IPS DF 4.7 (cell line): ENCODE measurements around the gene POLR3B.

ENCODE experiments used
- DNase-seq: peaks from one replicate; pipeline ENCODE4 v3.0.0-alpha.2; 2013; ENCODE audit warnings: low spot score; ENCODE audit errors: extremely low read depth

POLR3B gene

DNA sequence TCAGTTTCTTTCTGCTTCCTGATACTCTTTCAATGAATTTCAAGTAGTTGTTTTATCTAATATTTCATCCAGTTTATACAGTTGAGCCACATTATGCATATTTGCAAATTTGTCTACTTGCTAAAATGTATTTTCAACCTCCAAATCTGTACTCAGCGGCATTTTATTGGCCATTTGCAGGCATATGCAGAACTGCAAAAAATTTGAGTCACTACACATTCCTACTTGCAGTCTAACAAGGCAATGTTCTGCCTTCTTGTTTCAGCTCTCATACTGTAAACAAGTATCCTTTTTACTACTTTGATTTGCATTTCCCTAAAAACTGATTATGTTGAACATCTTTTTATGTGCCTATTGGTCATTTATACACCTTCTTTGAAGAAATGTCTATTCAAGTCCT lies 55.0 kb downstream of the POLR3B start:
- DNase-seq, result no peak

DNA sequence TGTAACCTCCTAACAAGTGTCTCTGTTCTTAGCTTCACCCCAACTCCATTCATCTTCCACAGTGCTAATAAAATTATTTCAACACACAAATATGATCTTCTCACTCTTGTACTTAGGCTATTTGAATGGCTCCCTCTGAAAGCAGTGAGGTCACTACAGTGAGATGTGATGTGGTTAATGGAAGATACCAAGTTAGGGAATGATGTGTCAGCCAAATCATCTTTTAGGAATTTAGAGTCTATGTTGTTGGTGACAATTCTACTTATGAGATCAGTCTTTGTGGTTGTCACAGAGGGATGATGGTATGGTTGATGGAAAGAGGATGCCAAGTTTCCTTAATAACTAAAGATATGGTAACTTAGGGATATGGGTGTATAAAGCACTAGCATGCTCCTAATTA lies 57.6 kb downstream of the POLR3B start:
- no peak for DNase-seq

DNA sequence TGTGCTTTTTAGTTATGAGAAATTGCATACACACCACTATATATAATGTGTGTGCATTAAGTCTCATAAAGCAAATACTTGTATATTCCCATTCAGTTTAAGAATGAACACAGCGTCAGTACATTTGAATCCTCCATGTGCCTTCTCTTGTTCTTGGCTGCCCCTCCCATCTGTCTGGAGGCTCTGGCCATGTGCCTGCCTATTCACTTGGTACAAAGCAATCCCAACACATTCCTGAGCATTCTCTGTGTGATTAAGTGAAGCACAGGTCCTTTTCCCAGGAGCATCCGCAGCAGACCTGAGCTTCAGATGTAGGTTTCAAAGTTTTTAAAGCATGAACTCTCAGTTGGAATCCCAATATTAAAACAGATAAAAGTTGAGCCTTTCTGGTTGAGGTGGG lies 58.7 kb downstream of the POLR3B start:
- no peak for DNase-seq

DNA sequence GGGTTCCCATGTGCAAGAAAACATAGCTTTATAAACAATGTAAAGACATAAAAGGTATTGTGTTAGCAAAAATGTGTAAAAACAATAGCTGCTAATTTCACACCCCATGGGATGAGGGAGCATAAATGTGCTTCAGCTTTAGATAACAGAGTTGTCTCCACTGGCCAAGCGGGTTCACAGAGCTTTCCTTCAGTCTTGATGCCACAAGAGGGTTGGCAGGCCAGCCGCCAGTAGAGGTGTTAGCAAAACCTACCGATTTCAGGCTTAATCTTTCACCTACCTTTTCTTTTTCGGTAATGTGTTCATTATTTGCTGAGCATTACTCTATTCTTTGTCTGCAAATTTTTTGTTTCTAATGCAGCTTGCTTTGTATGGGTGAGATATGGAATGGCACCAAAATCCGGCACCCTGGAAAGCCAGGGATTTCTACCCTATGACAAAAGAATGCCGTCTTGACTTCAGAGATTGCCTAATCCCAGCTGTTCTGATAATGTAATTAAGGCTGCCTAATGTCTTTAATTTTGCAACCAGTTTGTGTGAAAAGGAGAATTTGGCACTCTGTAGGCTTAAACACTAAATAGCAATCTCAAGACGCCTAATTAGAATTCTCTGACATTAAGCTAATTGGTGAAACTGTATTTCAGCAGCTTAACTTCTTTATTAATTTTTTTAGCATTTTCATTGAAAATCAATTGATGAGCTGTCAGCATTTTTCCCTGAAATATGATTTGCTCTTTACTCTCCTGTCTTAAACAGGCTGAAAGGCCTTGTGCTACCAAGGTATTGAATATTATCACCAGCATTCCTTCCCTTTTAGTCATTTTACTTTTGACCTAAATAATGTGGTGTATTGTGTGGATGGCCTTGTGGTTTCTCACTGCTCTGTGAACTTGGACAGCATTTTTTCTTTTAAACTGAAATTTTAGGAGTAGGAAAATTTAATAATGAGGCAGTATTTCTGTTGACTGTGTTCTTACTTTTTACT lies 60.7 kb downstream of the POLR3B start:
- DNase-seq, result no peak

DNA sequence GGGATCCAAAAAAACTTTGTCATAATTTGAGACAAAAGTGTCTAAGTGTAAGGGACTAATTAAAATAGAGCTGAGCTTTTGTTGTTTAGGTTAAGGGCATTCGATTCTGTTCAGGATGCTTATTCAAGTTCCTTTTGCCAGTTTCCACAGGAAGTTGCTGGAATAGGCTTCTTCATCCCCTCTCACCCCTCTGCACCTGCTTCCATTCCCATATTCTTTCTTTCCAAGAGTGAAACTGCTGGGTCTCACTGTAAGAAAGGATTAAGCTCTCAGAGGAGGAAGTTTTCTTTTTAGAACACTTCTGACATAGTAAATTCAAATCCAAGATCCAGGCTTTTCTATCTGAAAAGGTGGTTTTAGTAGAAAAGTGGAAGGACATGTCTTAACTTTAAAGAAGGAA lies 61.4 kb downstream of the POLR3B start:
- DNase-seq, result no peak

DNA sequence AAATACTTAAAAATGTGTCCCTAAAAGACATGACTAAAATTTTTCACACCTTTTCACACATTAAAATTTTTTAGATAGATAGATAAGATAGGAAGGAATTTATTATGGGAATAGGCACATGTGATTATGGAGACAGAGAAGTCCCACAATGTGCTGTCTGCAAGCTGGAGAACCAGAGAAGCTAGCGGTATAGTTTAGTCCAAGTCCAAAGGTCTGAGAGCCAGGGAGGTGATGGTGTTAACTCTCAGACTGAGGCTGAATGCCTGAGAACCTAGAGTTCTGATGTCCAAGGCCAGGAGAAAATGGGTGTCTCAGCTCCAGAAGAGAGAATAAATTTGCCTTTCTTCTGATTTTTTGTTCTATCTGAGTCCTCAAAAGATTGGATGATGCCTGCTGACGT lies 65.7 kb downstream of the POLR3B start:
- DNase-seq, result no peak

DNA sequence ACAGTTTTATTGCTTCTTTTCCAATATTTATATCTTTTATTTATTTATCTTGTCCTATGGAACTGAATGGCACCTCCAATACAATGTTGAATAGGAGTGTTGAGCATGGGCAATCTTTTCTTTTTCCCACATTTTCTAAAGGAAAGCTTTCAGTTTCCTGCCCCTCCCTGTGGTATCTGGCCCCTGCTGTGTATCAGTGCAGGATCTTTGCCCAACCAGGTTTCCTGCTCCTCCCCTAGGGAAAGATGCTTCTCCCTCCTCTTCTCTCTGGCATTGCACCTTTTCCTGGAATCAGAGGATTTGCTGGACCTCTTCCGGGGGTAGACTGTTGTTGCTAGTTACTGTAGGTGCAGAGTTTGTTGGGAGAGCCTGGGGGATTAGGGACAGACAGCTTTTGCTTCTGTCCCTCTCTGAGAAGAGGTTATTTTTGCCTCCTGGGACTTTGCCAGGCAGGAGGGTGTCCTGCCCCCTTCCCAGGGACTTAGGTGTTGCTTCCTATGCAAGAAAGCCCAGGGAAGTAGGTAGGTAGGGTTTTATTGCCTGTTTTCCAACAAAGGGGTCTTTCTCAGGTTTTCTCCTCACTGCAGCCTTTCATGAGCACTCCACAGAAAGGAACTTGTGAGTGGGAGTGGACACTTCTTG lies 67.6 kb downstream of the POLR3B start:
- peak; percentile 9 for DNase-seq

DNA sequence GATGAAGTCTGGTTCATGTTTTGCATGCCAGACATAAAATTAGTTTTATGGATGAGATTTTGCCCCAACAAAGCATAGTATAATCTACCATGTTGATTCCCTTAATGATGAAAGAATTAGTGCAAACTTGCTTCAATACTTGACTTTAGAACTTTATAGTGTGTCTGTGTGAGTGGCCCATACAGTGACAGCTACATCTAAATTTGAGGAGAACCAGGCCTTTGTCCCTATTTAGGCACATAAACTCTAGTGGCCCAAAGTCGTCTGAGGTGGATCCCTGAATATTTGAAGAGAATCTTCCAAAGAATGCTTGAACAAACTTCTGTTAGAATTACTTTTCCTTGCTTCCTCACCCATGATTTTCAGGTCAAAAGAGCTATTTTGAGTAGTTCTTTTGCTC lies 70.4 kb downstream of the POLR3B start:
- no peak for DNase-seq

DNA sequence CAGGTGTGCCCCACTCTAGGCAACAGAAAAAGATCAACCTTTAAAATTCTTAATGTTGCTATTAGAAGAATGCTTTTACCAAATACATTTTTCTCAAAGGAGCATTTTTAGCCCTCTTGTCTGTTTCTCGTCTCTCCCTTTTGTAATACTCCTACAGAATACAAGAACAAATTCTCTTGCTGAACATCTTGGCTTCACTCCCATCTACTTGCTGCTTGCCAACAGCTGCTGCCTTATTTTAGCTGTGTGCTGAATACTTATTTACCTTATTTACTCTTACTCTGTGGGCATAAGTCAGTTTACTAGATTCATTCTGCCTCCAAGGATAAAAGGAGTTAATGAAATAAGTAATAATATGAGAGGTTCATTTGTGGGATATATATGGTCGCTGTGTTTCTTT lies 70.8 kb downstream of the POLR3B start:
- DNase-seq, result no peak

DNA sequence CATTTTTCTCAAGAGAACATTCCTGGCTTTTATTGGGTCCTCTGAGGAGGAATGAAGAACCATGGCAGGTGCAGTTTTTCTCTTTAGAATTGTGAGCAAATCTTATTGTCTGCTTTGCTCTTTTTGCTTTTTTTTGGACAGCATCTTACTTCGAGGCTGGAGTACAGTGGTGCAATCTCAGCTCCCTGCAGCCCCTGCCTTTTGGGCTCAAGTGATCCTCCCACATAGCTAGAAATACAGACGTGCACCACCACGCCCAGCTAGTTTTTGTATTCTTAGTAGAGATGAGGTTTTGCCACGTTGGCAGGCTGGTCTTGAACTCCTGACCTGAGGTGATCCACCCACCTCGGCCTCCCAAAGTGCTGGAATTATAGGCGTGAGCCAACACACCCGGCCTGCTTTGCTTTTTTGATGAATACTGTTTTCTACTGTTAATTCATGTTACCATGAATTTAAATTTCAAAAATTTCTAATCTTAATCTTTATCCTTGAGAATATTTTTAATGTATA lies 71.5 kb downstream of the POLR3B start:
- no peak for DNase-seq

DNA sequence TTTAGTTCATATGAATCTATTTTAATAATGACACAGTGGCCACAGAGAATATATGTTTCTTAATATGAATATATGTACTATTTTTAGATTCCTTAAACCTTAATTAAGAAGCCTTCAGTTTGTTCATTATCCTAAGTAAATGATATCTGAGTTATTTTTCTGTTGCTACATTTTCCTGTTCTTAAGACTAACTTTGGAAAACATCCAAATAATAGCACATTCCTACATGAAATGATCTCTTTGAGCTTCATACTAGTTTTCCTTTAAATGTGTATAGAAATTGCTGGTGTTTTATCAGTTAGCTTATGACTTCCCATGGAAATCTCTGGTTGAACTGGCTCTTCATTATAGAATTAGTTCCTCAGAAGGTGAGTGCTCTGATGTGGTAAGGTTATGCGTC lies 72.1 kb downstream of the POLR3B start:
- DNase-seq, result no peak

DNA sequence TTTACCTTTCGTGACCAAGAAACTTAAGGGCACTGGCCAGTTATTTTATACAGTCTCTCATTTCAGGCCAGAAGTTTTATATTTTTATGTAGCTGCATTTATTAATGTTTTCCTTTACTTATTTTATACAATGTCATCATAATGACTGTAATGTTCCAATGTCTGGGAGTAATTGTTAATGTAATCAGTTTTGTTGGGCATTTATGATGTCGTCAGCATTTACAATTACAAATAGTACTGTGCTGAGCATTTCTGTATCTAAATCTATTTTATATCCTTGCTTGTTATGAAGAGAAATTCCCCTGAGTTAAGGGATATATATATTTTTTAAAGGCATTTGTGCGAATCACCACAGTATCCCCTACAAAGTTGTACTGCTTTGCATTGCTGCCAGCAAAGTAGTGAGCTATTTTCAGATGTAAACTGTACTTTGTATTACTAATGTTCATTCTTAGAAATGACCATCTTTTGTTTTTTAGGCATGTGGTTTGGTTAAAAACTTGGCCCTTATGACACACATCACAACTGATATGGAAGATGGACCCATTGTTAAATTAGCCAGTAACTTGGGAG lies 74.4 kb downstream of the POLR3B start:
- no peak for DNase-seq

DNA sequence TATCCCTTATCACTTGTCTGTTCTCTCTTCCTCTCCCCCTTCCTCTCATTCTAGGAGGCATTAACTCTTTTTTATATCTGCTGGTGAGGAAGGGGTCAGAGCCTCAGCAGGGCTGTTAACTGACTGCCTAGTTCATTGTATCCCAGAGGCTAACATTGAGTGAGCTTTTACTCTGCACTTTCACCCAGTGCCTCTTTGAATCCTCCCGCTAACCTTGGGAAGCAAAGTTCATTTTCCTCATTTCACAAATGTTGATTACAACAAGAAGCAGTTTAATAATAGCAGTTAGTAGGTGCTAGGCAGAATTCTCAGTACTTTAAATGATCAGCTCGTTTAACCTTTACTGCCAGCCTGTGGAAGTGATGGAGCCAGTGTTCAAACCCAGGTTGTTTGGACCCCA lies 75.5 kb downstream of the POLR3B start:
- DNase-seq, result no peak

DNA sequence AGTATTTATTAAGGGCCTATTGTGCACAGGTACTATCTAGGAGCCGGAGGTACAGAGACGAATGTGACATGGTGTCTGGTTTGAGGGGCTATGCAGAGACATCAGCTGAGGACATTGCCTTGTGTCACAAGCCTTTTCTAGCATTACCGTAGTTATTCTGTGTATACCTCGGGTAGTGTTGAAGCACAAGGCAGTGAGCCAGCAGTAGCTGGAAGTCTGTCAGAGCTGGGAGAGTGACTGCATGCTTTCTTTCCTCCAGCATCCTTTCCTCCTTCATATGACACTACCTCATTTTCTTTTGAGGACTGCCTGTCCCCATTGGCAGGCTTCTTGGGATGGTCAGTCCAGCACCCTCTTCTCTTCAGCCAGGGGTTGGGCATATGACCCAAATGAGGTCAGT lies 77.0 kb downstream of the POLR3B start:
- DNase-seq, result no peak

DNA sequence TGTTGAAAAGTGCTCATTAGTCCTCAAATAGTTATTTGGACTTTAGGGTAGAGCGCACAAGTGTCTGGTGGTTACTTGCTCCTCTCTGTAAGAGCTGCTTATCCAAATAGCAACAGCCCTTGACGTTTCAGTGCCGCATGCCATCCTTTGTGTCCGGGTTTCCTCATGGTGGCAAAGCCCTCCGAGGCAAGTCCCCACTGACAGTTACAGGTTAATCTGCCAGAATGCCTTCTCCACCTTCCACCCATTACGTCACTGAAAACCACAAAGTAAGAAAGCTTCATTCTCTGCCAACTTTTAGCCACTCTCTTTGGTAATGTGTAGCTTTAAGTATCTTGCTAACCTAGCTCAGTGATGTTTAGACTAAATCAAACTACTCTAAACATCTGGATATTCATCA lies 78.6 kb downstream of the POLR3B start:
- DNase-seq, result no peak

DNA sequence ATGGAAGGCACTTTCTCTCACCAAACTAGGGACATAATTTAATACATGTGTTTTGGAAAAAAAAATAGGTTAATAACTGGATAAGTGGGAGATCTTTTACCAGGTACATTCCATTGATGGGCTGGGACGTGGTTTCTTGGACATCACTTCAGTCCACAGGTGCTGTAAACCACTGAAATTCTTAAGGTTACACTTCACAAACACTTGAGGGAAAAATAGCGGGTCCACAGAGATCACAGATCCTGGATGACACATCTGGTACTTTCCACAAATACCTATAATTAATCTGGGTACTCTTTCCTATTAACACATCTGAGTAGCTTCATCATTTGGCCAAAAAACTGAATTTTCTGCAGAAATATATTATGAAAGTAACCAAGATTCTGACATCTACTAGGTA lies 85.0 kb downstream of the POLR3B start:
- no peak for DNase-seq

DNA sequence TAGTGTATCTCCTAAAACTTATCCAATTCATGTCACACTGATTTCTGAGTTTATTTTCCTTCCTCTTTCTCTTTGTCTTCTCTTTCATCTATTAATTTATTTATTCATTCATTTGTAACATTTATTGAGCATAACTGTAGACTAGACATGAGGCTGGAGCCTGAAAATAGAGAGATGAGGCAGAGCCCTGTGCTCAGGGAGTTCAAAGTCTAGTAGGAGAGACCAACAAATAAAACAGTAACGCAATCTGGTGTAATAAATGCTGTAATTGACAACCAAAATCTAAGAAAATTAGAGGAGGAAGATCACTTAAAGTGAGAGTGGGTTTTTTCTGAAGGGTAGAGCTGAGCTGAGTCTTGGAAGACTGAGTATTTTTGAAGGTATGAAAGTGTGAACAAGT lies 87.5 kb downstream of the POLR3B start:
- no peak for DNase-seq

DNA sequence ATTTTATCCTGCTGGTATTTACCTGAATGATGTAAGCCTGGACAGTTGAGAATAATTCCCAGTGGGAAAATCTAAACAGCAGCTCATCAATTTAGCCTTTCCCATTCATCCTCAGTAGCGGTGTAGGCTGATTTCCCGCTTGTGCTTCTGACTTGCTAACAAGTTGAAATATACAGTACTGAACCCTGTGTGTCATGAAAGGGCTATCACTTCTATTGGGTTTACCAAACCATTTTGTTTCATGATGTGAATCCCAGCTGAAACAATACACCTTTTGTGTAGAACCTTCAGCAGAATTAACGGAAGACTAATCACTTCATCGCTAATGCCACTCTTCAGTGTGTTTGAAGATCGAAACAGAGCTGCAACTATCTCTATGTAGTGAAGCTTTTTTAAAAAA lies 88.4 kb downstream of the POLR3B start:
- no peak for DNase-seq

DNA sequence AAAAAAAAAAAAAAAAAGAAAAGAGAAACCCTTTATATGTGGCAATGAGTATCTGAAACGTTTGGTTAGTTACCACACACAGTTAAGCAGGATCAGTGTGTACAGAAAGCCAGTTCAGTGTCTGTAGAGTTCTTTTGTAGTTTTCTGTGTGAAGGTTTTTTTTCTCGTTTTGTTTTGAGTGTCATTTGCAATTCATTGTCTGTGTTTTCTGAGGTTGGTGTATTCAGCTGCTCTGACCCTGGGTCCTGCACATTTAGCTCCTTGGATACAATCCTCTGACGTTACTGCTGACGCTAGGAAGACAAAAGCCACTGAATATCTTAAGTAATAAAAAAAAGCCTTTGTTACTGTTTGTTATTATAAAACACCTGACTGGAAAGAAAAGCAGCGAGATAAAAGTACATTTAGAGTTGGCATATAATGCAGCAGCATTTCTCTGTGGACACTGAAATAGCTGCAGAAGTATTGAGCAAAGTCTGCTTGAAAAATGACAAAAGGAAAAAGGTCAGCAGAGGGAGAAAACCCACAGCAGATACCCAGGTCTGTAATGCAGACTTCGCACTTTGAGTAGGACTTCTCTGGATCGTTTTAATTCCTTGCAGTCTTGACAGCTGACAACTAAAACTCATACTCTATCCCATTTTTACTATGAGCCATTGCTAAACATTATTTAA lies 89.0 kb downstream of the POLR3B start:
- DNase-seq, result no peak

DNA sequence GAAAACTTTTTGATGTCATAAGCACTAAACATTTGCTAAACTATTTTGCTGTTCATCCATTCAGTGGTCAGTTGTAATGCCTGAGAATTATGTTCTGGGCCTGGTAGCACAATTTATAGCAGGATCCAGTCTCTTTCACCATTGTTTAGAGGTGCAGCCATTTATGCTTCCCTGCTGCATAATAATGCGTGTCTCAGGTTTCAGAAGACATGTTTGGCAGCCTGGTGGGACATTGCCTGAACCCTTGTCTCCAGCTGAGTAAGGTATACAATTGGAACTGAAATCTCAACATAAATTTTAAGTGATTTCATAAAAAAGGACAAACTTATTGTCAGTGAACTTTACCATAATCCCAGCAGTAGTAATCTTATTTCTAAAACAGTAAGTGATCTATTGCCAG lies 94.8 kb downstream of the POLR3B start:
- DNase-seq, result no peak

DNA sequence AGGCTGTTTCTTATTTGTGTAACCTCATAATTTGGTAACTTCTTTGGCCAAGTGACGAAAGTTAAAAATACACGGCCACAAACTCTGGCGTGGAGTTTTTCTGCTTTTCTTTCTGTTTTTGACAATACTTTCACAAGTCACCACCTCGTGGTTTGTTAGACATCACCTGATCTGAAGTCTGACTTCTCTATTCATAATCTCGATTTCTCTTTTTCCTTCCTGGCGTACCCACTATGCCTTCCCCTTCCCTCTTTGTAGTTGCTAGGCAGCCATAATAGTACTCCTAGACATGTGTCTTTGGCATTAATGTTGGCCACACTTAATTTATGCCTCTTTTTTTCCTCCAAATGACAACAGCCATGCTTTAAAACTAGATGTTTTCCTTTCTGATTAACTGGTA lies 97.6 kb downstream of the POLR3B start:
- DNase-seq, result no peak

DNA sequence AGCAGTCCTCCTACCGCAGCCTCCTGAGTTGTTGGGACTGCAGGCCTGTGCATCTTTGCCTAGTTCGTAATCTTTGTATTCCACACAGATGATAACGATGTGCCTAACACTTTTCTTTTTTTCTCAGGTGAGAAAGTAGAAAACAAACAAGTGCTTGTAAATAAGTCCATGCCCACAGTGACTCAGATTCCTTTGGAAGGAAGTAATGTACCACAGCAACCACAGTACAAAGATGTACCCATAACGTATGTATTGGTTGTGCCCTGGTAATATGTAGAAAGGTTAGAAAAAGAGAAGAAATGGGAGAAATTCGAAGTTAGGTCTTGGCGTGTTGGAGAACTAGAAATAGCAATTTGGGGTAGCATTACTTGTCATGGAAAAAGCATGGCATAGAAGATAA lies 101.6 kb downstream of the POLR3B start:
- no peak for DNase-seq
